ENCODE measurements around the gene ASB13.

Gene ASB13

DNA sequence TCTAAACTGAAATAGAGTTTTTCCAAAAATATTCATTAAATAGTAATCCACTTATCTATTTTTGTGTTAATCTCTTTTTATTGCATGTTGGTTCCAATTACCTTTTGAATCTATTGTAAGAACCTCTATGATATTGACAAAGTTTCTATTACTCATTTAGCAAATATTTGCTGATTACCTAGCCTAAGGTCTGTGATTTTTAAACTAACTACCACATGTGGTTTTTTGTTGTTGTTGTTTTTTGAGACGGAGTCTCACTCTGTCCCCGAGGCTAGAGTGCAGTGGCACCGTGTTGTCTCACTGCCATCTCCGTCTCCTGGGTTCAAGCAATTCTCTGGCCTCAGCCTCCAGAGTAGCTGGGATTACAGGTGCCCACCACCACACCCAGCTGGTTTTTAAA is 2.0 kb upstream of the ASB13 start:
- no peak for DNase-seq

- no peak for DNase-seq
Measured at GRCh38 chr10:5666841-5667630, 641 bp upstream of the ASB13 start.

GRCh38 chr10:5665373-5666007 is 905 bp downstream of the ASB13 start:
- DNase-seq: no peak

GRCh38 chr10:5663692-5664427 is 2.5 kb downstream of the ASB13 start:
- DNase-seq: no peak

- DNase-seq: no peak
Measured at GRCh38 chr10:5662708-5663579, 3.5 kb downstream of the ASB13 start.

GRCh38 chr10:5661043-5661442 is 5.4 kb downstream of the ASB13 start:
- no peak for DNase-seq

DNA sequence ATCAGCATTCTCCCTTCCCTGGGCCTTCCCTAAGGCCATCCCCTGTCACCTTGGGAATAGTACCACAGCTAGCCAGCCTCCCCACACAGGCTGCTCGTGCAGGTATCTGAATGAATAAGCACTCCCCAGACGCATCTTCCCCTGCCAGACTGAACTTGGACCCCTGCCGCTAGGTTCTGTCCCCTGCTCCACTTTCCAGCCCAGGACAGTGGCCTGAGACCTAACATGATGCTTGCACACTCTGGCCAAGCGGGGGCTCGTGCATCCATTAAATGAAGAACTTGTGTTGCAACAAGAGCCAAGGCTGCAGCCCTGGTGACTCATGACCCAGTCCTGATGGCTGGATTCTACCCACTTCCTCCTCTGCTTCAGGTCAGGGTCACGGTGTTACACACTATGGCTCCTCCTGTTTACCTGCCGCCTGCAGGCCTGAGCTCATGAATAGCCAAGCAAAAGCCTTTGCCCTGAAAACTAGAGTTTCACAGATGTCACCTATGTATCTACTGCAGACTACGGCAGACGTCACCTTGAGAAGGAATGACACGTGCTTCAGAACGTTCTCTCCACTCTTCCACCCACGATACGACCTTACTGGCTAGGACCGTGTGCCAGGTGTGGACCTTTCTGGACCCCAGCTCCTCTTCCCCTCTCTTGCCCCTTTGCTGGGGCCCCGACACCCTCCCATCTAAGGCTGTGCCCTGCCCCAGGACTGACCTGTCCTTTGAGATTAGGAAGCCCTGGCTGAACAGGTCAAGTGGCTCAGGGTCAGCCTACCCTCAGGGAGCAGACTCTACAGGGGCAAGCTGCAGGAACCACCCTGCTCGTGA is 6.5 kb downstream of the ASB13 start:
- no peak for DNase-seq

GRCh38 chr10:5658871-5659618 is 7.3 kb downstream of the ASB13 start:
- DNase-seq: no peak

DNA sequence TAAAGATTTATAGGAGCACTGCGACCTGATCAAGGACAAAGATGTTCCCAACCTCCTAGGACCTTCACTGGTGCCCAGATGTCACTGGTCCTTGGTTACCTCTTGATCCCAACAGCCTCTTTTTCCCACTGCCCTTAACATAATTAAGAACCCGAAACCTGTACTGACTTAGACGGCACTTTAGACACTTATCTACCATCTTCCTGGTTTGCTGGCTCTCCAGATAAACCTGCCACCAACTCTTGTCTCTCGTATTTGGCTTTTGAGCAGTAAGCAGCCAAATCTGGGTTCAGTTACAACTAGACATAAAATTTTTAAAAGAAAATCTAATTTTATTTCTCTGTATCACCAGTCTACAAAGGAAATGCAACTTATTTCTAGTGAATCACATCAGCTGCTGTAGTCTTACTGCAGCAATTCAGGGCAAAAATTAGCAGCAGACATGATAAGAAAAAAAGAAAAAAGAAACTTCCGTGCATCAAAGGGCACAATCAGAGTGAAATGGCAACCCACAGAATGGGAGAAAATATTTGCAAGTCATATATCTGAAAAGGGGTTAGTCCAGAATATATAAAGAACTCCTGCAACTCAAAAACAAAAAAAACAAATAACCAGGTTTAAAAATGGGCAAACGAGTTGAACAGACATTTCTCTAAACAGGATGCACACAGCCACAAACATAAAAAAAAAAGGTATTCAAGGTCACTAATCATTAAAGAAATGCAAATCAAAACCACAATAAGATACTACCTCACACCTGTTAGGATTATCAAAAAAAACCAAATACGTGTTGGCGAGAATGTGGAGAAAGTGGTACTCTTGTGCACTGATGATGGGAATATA is 9.4 kb downstream of the ASB13 start:
- no peak for DNase-seq

DNA sequence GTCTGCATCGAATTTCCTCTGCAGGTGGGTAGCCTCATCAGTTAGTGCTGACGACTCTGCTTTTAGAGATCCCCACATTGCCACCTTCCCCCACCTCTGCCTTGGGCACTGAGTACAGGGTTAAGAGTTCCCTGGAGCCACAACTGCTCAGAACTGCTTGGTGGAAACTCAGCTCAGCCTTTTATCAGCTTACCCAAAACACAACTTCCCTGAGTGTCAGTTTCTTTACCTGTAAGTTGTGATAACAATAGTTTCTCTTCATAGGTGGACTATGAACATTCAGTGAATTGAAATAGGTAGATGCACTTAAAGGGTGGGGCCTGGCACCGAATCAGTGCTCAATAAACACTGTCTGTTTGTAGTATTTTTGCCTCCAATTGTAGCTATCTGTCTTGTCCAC is 11.3 kb downstream of the ASB13 start:
- no peak for DNase-seq

DNA sequence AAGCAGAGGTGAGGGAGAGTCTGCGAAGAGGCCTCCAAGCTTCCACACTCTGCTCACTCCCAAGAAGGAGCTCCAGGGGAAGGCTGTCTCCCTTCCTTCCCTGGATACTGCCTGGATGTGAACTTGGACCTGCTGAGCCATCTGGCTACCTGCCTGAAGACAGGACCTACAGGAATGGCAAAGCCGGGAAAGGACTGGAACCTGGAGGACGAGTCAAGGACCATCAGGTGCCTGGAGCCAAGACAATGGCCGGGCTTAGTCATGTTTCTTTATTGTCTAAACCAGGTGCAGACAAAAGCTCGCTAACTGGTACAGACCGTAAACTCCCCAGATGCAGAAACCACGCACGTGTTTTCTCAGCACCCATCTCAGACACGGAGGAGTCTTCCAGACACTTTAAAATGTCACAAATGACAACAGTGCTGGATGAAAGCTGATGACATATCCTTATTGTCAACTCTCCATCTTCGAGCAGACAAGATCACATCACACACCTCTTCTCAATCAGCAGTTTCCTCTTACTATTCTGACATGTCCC is 12.1 kb downstream of the ASB13 start:
- no peak for DNase-seq

DNA sequence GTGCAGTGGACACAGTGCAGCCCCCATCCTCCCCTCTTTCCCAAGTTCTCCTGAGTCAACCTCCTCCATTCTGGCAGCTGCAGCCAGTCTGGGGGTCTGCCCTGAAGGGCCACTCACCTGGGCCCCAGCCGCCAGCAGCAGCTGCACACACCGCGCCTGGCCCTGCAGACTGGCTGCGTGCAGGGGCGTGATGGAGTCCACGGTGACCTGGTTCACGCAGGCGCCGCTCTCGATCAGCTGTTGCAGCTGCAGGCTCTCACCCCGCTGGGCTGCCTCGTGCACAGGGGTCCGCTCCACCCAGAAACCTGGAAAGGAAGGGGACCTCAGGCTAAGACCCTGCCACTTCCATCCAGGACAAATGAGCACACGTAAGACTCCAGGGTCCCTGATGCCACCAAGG is 13.6 kb downstream of the ASB13 start:
- no peak for DNase-seq

GRCh38 chr10:5651388-5651764 is 15.0 kb downstream of the ASB13 start:
- DNase-seq: no peak

GRCh38 chr10:5650664-5651387 is 15.6 kb downstream of the ASB13 start:
- no peak for DNase-seq

GRCh38 chr10:5649746-5650145 is 16.6 kb downstream of the ASB13 start:
- DNase-seq: no peak

- no peak for DNase-seq
Measured at GRCh38 chr10:5648494-5649457, 17.6 kb downstream of the ASB13 start.

- DNase-seq: no peak
Measured at GRCh38 chr10:5647507-5648240, 18.7 kb downstream of the ASB13 start.

All from NCI-H2227 treated with DMSO at 0.1 percent for 48 hours (cell line).